ENCODE data around the gene VSIG10L2. TPM values are rescaled to one million over a fixed set of nuclear protein-coding genes. Genes with fewer than 3 reads are reported as not detected.

VSIG10L2 gene
- polyA plus RNA-seq, 2 of the 4 experiments (the other 2 are of a cell fraction) = not detected

DNA sequence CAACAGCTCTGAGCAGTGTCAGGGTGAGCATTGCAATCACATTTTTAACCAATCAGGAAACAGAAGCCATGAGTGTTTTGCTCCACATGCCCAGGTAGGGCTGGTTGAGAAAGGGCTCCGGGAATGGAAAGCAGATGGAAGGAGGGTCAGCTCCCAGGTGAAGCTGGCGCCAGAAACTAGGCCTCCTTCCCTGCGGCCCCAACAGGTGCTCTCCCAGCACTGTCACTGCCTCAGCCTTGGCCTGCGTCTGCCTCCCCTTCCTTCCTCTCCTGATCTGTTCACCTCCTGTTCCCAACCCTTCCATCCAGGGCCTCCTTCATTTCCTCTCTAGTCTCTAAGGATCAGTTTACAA lies 4.6 kb upstream of the VSIG10L2 start:
- ChIA-PET POLR2A (no interaction called here), CTCF (interaction anchor here (1.0 to 6.7 kb wide), 12 partner anchors 10 to 257 kb away, joined by 3 to 38 read pairs (median 5); partner anchors contain the start of gene CDON)
- Histone ChIP-seq H3K4me3 (no peak overlapping the region), H3K4me1 (no peaks in the 10 kb centered on the region), H3K4me2 (no peak overlapping the region), H3K9me3 (no peaks in the 10 kb centered on the region), H3K27ac (no peak overlapping the region)
- FAIRE-seq = no peak
- 88% methylated on average over 4 of the region's 4 CpGs for WGBS (ENCODE audit: missing lambda C conversion rate)
- no peak for TF ChIP-seq EP300 (IDR thresholded peaks at IDR 0.05)
- no peak for TF ChIP-seq MYC (IDR thresholded peaks at IDR 0.05; ENCODE audit: borderline replicate concordance, low read length)
- TF ChIP-seq ZFP36 (IDR thresholded peaks at IDR 0.05; ENCODE audit: borderline replicate concordance, partially characterized antibody) = no peak
- TF ChIP-seq, protein P1, sequence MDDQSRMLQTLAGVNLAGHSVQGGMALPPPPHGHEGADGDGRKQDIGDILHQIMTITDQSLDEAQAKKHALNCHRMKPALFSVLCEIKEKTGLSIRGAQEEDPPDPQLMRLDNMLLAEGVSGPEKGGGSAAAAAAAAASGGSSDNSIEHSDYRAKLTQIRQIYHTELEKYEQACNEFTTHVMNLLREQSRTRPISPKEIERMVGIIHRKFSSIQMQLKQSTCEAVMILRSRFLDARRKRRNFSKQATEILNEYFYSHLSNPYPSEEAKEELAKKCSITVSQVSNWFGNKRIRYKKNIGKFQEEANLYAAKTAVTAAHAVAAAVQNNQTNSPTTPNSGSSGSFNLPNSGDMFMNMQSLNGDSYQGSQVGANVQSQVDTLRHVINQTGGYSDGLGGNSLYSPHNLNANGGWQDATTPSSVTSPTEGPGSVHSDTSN (IDR thresholded peaks at IDR 0.05) = no peak
- ATAC-seq = no peak
- DNase-seq (ENCODE audit: low read depth in 1 of 2, low spot score in 1 of 2) = no peak

GRCh38 chr11:125941619-125942611 lies 3.9 kb upstream of the VSIG10L2 start:
- CTCF ChIA-PET = interaction anchor here (0.7 to 6.7 kb wide), 20 partner anchors 10 to 256 kb away, joined by 3 to 38 read pairs (median 4); partner anchors contain the start of gene CDON
- ATAC-seq (peak; percentile 86 to 96), DNase-seq (ENCODE audit: low read depth in 1 of 2, low spot score in 1 of 2) (peak; percentile 28 to 55), FAIRE-seq (no peak)
- no peaks in the 10 kb centered on the region for H3K9me3 ChIP-seq
- TF ChIP-seq SMC3 (IDR thresholded peaks at IDR 0.05) (peak; percentile 57; the same call in 2 of the 3 replicates), RAD21 (conservative IDR thresholded peaks at IDR 0.05 in 1 of 2, IDR thresholded peaks at IDR 0.05 in 1 of 2) (peak; percentile 52 to 59)
- TF ChIP-seq, protein P2, sequence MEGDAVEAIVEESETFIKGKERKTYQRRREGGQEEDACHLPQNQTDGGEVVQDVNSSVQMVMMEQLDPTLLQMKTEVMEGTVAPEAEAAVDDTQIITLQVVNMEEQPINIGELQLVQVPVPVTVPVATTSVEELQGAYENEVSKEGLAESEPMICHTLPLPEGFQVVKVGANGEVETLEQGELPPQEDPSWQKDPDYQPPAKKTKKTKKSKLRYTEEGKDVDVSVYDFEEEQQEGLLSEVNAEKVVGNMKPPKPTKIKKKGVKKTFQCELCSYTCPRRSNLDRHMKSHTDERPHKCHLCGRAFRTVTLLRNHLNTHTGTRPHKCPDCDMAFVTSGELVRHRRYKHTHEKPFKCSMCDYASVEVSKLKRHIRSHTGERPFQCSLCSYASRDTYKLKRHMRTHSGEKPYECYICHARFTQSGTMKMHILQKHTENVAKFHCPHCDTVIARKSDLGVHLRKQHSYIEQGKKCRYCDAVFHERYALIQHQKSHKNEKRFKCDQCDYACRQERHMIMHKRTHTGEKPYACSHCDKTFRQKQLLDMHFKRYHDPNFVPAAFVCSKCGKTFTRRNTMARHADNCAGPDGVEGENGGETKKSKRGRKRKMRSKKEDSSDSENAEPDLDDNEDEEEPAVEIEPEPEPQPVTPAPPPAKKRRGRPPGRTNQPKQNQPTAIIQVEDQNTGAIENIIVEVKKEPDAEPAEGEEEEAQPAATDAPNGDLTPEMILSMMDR (IDR thresholded peaks at IDR 0.05) = peak; percentile 57
- TF ChIP-seq, protein P3, sequence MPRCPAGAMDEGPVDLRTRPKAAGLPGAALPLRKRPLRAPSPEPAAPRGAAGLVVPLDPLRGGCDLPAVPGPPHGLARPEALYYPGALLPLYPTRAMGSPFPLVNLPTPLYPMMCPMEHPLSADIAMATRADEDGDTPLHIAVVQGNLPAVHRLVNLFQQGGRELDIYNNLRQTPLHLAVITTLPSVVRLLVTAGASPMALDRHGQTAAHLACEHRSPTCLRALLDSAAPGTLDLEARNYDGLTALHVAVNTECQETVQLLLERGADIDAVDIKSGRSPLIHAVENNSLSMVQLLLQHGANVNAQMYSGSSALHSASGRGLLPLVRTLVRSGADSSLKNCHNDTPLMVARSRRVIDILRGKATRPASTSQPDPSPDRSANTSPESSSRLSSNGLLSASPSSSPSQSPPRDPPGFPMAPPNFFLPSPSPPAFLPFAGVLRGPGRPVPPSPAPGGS (IDR thresholded peaks at IDR 0.05) = no peak
- H3K4me1 ChIP-seq = no peaks in the 10 kb centered on the region
- no peak overlapping the region for H3K4me3 ChIP-seq
- POLR2A ChIA-PET = no interaction called here
- H3K27ac ChIP-seq = no peak overlapping the region
- 36% methylated on average over 18 of the region's 20 CpGs for WGBS (ENCODE audit: missing lambda C conversion rate)
- H3K4me2 ChIP-seq = peak overlapping the region; percentile 37; the same call in 2 of the 3 replicates

DNA sequence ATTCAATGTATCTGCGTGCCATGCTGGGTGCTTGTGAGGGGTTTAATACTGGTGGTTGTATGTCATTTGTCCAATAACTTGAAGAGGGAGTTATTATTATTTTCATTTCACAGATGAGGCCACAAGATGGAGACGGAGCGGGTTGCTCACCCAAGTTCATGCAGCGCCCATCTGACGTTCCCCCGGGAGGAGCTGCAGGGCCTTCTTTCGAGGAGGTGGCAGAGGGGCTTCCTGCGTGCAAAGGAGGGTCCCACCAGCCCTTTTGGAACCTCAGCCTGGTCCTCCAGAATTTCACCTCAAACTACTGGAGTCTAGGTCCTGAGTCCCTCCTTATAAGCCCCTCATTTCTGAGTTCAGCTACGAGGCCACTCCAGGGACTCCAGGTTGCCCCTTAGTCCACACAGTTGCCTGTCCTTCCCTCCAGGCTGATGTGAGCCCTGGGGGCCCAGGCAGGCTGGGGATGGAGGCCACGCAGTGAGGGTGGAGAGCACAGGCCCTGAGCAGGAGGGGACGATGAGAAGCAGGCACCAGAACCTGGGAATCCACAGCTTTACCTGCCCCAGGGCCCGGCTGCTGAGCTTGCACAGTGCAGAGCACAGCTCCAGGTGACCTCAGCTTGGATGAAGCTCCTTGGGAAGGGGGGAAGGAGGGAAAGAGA lies 2.9 kb upstream of the VSIG10L2 start:
- Histone ChIP-seq H3K9me3 (no peaks in the 10 kb centered on the region), H3K4me1 (no peaks in the 10 kb centered on the region), H3K27ac (no peak overlapping the region), H3K4me2 (no peak overlapping the region), H3K4me3 (no peak overlapping the region)
- ChIA-PET POLR2A (no interaction called here), CTCF (interaction anchor here (0.7 to 6.7 kb wide), 13 partner anchors 11 to 363 kb away, joined by 3 to 38 read pairs (median 4); partner anchors contain the start of gene CDON)
- no peak for ATAC-seq
- DNase-seq (ENCODE audit: low read depth in 1 of 2, low spot score in 1 of 2) = no peak
- FAIRE-seq = no peak
- 78% methylated on average over 12 of the region's 12 CpGs for WGBS (ENCODE audit: missing lambda C conversion rate)
- no peak for TF ChIP-seq JUNB (IDR thresholded peaks at IDR 0.05)
- TF ChIP-seq EP300 (IDR thresholded peaks at IDR 0.05) = no peak
- TF ChIP-seq HEYL (CRISPR knock-in tag; IDR thresholded peaks at IDR 0.05) = no peak
- TF ChIP-seq MAZ (IDR thresholded peaks at IDR 0.05; ENCODE audit: borderline replicate concordance, low read depth, low read length) = no peak
- TF ChIP-seq, protein P1 (IDR thresholded peaks at IDR 0.05) = no peak
- TF ChIP-seq ZNF302 (CRISPR knock-in tag; IDR thresholded peaks at IDR 0.05) = no peak
- TF ChIP-seq, protein P4, sequence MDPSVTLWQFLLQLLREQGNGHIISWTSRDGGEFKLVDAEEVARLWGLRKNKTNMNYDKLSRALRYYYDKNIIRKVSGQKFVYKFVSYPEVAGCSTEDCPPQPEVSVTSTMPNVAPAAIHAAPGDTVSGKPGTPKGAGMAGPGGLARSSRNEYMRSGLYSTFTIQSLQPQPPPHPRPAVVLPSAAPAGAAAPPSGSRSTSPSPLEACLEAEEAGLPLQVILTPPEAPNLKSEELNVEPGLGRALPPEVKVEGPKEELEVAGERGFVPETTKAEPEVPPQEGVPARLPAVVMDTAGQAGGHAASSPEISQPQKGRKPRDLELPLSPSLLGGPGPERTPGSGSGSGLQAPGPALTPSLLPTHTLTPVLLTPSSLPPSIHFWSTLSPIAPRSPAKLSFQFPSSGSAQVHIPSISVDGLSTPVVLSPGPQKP (IDR thresholded peaks at IDR 0.05; ENCODE audit: low read depth, low read length) = no peak
- no peak for TF ChIP-seq ZC3H11A (IDR thresholded peaks at IDR 0.05)
- no peak for TF ChIP-seq RNF2 (IDR thresholded peaks at IDR 0.05; ENCODE audit: borderline replicate concordance, low read depth)
- no peak for TF ChIP-seq ZSCAN20 (CRISPR knock-in tag; IDR thresholded peaks at IDR 0.05)
